ENCODE data around the gene PHPT1.

DNA sequence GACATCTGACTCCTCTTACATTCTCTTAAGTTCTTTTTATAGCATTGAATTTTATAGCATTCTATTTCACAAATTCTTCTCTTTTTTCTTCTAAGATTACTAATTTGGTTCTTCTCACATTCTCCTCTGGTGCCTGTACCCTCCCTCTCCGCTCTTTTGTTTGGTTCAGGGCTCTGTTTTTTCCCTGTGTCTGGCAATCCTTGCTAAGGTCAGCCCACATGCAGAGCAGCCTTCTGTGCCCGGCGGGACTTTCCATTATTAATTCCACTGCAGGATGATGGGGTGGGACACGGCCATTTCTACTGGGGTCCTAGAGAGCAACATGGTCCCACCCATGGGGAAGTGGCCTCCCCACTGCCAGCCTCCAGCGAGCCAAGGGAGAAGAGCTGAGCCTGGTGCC, 27.3 kb downstream of the PHPT1 start:
- TF ChIP-seq, protein P1, sequence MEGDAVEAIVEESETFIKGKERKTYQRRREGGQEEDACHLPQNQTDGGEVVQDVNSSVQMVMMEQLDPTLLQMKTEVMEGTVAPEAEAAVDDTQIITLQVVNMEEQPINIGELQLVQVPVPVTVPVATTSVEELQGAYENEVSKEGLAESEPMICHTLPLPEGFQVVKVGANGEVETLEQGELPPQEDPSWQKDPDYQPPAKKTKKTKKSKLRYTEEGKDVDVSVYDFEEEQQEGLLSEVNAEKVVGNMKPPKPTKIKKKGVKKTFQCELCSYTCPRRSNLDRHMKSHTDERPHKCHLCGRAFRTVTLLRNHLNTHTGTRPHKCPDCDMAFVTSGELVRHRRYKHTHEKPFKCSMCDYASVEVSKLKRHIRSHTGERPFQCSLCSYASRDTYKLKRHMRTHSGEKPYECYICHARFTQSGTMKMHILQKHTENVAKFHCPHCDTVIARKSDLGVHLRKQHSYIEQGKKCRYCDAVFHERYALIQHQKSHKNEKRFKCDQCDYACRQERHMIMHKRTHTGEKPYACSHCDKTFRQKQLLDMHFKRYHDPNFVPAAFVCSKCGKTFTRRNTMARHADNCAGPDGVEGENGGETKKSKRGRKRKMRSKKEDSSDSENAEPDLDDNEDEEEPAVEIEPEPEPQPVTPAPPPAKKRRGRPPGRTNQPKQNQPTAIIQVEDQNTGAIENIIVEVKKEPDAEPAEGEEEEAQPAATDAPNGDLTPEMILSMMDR (IDR thresholded peaks at IDR 0.05; ENCODE audit: poor library complexity), result no peak
- TF ChIP-seq EZH2phosphoT487 (IDR thresholded peaks at IDR 0.05; ENCODE audit: low read depth, severe bottlenecking, unreplicated experiment), result no peak

Data from hepatocyte (in vitro differentiated cells).